Measurements from ENCODE around the gene ECHDC1.
A peak's percentile ranks its signal among the peaks of the same experiment; 100 is the strongest.
"Not testable (repeated sequence)": the region's sequence is repeated elsewhere in the genome, so short reads cannot be mapped to it uniquely, and the experiment has no call there.

Gene ECHDC1, protein sequence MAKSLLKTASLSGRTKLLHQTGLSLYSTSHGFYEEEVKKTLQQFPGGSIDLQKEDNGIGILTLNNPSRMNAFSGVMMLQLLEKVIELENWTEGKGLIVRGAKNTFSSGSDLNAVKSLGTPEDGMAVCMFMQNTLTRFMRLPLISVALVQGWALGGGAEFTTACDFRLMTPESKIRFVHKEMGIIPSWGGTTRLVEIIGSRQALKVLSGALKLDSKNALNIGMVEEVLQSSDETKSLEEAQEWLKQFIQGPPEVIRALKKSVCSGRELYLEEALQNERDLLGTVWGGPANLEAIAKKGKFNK

DNA sequence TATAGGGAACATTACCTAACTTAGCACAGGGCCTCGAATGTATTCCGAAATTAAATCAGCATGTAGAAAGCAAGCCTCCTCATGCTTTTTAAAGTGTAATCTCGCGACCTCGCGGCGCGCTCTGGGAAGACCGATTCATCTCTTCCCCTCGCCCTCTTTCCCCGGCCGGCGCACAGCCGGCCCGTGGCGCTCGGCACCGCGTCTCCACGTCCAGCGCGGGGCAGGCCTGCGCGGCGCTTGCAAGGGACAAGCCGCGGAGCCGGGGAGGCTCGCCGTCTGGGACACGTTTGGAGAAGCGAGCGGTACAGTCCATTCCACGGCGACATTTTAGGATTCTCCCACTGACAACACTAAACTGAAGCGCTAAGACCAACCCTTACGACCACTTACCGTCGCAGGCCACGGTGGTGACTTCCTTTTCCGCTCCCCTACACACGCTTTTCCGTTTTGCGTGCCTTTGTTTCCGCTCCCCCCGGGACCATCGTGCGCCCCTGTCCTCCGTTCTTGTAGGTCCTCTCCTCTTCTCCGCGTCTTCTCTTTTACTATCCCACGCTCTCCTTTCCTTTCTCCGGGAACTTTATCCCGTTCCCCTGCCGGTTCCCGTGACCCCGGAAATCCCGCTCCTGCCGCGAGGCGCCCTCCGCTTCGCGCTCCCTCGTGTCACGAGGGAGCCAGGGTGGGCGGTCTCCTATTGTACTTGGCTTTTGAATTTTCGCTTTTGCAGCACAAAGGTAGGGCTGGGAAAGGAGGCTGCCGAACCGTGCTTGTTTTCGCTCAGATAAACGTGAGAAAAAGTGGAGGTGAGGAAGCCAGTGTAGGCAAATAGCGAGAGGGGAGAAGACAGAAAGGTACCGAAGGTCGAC, at the start of gene ECHDC1:
ECHDC1 (minus strand) TSS at position 664 of the 863 bp plus-strand sequence. CDS start 12,581 bp downstream, outside the sequence.
- peak; percentile 31 for DNase-seq

DNA sequence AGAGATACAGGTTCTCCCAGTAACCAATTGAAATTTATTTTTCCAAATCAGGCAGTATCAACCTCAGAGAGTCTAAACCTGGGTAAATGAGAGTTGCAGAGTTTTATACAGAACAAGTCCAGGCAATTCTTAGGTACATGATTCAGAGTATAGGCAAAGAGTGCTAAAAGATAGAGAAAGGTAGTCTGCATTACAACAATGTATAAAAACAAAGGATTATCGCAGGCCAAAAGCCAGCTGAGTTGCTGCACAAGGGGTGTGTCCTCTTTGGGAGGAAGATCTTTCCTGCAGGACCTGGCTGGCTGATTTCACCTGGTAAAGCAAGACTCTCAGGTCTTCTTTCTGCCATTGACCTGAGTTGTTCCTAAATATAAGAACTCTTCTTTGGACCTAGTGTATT, 48.9 kb upstream of the ECHDC1 start:
- no peak for DNase-seq

DNA sequence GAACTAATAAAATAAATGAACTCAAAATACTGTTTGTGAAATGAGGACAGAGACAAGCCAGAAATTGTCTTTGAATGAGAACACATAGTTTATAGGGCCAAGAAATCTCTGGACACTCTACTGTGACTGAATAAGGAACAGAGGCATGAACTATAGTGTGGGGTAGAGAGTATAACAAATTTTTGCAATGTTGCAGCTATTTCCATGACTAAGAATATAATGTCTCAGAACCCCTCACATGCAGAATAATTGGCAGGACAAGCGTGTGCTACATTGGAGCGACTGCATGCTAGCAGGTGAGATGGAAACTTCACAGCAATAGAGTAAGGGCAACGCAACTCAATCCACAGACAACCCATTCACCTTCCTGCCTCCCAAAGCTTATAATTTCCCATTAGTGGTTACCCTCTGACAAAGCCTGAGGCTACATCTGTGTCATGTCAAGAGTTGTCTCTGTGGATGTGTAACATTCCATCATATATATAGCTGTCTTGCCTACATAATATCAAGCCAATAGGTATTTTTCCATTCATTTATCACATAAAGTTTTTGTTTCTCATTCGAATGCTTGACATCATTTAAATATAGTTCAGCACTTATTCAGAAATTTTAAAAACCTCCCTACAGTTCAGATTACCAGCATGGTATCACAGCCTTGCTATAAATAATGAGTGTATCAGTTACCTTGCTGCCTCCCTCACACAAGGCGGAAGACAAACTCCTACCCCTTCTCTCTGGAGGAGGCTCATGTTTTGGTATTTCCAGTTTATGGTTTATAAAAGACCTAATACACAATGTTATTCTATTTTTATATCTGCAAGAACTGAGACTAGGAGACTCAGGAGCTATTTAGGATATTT, 47.9 kb upstream of the ECHDC1 start:
- no peak for DNase-seq

DNA sequence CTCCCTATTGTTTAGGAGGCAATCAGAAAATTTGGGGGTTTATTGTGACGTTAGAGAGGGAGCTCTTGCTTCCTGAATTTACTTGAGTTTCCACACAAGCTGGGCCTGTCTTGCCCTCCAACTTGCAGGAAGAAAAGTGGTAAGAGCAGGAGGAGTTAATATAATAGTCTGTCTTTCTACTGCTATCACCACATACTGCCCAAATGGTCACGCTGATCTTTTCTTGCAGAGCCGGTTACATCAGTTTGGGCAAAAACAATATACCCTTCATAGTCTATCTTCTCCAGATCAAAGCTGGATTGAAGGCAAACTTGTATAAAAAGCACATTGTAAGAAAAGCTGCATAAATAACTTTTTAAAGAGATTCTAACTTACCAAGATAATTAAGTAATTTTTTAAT, 46.3 kb upstream of the ECHDC1 start:
- no peak for DNase-seq

DNA sequence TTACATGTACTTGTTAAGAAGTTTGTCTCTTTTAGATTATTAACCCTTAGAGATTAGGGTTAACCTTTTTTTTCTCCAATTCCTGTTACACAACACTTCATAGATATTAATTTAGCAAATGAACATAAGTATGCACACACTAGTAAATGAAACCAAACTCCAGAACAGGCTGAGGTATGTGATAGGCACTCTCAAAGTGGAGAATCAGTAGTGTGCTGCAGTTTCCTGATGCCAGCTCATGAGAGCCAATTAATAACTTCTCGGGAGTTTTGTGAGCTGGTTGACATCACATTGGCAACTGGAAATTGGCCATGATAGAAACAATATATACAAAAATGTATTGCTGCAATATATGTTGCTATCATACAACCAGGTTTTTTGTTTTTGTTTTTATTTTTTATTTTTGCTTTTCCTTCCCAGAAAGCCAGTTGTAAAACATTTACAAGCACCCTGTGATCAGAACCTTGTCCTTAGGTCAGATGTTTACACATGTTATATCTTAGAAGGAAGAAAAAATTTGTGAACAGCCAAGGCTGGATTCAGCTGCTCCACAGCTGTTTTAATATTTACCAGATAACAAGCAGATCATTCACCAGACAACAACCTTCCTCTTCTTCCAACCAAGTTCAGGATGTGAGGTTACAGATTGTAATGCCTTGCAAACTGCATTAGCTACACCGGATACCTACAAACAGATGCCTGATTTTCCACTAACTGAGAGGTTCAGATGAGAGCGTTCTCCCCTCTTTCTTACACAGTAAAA, 42.4 kb upstream of the ECHDC1 start:
- no peak for DNase-seq

DNA sequence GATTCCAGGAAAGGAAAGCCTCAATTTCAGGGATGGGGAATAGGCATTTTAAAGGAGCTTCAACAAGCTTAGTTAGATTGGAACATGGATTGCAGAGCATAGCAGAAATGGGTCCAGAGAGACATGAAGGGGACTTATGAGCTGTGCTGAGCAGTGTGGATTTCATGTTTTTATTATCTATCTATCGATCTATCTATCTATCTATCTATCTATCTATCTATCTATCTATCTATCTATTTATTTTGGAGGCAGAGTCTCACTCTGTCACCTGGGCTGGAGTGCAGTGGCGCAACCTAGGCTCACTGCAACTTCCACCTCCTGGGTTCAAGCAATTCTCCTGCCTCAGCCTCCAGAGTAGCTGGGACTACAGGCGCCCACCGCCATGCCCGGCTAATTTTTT, 41.4 kb upstream of the ECHDC1 start:
- DNase-seq = not testable (repeated sequence)

DNA sequence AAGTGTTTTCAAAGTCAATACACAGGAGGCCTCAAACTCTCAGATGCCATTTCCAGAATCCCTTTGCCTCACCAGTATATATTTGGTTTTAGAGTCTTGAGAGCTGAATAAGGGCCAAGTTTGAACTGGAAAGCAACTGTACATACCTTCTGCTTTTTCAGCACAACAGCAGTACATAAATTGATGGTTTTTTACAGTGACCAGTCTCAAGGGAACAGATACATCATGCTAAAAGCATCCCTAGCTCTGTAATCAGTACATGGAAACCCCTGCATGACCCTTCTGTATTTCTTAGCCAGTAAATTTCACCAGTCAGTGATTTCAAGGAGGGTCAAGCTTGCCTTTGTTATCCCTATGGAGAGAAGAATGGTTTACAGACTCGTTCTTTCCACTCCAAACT, 40.6 kb upstream of the ECHDC1 start:
- DNase-seq = no peak

DNA sequence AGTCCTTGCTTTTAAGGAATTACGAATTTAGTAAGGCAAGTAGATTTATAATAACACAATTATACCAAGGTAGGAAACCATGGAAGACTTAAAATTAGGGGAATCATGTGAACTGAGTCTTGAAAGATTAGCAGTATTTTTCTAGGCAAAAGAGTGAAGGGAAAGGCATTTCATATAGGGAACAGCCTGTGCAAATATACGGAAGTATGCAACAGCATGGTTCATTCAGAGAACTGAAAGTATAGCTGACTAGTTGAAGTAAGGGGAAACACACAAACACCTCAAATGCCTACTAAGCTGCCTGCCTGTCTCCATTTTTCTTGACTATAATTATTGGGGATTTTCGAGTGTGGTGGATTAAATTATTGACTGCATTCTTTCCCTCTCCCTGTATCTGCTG, 39.0 kb upstream of the ECHDC1 start:
- DNase-seq = no peak

DNA sequence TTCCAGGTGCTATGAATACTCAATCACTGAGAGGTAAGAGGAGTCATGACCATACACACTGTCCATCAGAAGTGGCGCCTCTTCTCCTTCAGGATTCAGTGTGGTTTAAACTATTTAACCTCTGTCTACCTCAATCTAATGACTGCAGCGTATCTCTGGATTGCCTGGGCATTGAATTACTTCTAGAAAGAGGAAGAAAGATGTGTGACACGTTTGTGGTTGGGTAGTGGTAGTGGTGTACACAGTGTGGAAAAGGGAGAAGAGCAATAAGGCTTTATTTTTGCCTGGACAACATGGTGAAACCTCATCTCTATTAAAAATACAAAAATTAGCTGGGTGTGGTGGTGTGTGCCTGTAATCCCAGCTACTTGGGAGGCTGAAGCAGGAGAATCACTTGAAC, 38.0 kb upstream of the ECHDC1 start:
- no peak for DNase-seq

DNA sequence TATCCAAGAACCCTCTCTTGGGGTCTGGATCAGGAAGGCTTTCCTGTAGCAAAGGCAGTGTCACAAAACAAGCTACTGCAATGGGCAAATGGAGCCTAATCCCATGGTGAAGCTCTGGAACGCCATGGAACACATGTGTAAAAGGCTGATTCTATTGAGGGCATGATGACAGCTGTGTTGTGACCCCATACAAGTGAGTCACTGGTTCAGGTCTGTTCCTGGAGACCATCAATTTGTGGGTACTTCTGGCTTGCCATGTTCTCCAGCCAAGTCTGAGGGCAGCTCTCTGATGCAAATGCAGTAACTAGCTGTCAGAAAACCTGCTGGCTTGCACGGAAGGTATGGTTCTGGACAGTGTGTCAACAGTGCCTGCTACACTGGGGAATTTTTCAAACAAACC, 33.3 kb upstream of the ECHDC1 start:
- no peak for DNase-seq

DNA sequence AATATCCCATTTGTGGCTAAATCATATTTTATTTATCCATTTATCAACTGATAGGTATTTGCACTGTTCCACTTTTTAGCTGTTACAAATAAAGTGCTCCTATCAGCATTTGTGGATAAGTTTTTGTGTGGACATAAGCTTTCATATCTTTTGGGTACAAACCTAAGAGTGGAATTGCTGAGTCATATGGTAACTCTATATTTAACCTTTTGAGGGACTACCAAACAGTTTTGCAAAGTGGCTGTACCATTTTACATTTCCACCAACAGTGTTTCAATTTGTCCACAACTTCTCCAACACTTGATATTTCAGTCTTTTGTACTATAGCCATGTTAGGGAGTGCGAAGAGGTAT, 23.6 kb upstream of the ECHDC1 start:
- DNase-seq = no peak

DNA sequence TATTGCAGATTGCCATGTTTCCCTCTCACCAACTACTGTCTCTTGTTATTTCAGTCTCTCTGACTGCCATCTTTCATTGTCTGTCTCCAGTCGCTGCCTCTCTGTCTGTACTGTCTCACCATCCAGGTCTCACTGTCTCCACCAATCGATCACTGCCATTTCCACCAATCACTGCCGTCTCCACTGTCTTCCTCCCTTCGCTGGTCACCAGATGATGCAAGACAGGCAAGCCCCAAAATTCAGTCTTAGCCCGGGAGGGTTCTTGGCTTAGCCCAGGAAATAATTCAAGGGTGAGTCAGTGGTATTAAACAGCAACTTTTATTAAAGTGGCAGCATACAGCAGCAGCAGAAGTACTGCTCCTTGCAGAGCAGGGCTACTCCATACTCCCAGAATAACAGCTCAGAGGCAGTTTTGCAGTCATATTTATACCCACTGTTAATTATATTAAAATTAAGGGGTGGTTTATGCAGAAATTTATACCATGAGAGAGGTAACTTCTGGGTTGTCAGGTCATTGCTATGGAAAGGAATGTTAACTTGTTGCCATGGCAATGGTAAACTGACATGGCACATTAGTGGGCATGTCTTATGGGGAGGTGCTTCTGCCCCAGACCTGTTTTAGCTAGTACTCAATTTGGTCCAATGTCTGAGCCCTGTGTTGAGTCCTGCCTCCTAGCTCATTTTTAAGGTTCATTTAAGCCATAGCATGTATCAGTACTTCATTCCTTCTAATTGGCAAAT, 23.0 kb upstream of the ECHDC1 start:
- peak; percentile 81 for DNase-seq

DNA sequence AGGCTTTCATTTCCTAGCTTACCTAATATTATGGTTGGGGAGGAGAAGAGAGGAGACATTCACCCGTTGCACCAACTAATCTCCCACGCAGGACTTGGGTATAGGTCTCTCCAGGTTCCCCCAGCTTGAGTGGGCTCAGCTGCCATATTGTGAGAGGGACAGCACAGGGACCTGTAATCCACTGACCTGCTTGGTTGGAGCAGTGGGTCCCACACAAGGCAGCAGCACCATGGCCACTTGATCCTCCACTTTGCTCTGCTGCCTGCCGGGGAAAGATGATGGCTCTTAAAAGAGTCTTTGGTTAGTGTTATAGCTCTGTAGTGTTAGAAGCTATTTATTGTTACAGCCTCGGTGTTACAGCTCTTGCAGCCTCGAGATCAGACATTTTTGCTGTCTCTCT, 22.5 kb upstream of the ECHDC1 start:
- DNase-seq = no peak

DNA sequence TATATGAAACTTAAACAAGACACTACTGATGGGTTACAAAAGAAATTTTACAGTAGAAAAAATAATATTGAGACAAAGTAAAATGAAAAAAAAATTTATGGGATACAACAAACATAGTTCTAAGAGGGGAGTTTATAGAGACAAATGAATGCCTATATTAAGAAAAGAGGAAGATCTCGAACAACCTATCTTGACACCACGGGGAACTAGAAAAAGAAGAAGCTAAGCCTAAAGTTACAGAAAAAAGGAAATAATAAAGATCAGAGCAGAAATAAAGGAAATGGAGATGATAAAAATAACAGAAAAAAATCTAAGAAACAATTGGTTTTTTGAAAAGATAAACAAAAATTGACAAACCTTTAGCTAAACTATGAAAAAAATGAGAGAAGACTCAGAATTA, 9.1 kb upstream of the ECHDC1 start:
- DNase-seq = no peak

DNA sequence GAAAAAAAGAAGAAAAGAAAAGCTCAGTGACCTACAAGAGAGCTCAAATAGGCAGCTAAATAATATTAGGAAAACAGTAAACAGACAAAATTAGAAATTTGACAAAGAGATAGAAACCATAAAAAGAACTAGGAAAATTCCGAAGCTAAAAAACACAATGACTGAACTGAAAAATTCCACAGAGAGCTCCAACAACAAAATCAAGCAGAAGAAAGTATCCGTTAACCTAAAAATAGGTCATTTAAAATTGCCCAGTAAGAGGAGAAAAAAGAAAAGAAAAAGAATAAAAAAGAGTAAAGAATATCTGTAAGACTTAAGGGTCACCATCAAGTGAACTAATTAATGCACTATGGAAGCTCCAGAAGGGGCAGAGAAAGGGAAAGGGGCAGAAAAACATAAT, 6.6 kb upstream of the ECHDC1 start:
- DNase-seq = no peak

DNA sequence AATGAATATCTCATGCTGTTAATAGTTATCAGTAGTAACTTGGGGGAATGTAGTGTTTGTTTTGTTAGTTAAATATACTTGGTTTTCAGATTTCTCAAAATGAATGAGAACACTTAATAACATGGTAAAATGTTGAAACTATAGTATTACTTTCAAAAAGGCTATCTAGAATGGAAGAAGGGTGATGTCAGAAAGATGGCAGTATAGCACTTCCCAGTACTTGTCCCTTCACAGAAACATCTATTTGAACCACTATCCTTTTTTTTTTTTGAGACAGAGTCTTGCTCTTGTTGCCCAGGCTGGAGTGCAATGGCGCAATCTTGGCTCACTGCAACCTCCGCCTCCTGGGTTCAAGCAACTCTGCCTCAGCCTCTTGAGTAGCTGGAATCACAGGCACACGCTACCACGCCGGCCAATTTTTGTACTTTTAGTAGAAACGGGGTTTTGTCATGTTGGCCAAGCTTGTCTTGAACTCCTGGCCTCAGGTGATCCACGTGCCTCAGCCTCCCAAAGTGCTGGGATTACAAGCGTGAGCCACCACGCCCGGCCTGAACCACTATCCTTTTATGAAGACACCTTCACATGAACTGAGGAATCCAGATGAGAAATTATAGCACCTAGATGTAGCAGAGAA, 4.7 kb upstream of the ECHDC1 start:
- DNase-seq = no peak

DNA sequence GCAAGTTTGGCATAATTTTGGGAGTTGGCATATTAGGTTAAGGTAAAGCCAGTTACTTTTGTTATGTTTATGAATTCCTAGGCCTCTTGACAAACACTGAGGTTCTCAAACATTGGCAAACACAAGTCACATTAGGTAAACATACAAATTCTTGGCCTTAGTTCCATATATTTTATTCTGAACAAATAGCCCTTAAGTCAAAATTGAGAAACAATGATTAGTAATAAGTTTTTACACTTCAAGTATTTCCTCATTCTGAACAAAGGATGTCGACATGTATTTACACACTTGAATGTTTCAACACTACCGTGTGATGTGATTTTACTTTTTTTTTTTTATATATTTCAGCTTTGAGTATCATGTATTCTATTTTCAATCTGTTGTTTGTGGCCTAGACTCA, 3.8 kb upstream of the ECHDC1 start:
- no peak for DNase-seq

DNA sequence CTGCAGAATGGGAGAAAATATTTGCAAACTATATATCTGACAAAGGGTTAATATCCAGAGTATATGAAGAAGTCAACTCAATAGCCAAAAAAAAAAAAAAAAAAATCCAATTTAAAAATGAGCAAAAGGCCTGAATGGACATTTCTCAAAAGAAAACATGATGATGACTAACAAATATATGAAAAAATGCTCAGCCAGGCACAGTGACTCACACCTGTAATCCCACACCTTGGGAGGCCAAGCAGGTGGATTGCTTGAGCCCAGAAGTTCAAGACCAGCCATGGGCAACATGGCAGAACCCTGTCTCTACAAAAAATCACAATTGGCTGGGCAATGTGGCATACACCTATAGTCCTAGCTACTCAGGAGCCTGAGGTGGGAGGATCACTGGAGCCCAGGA, 2.1 kb upstream of the ECHDC1 start:
- DNase-seq = no peak

DNA sequence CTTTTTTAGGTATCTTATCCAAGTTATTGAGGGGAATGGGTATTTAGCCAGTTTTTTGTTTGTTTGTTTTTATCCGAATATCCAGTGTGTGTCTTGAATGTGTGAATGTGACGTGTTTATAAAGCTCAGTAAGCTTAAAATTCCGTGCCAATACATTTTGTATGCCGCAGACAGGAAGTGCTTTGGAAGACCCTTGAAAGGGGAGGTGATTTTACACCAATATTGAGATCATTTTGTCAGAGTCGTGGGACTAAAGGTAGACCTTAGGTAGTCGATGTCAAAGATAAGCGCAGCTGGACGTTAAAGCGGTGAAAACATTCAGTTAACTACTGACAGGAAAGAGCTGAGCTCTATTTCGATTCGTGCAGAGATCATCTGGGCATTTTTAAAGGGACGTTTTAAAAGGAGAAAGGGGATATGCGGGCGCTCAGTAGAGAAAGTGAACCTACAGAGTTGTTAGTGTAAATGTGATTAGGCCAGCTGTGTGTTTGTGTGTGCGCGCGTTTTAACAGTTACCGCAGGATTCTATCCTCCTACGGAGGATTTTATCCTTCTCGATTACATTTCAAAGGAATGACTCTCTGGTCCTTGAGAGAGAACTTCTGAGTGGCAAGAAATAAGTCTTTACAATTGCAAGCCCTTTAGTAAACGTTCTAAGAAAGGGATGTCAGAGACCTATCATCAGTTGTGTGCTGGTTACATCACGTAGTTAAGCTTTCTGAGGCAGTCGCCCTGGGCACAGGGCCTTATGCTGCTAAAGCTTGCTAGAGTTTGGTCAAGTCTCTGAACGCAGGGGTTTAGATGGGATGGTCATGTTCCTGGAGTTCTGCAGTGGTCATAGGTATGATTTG, 625 bp upstream of the ECHDC1 start:
- no peak for DNase-seq

DNA sequence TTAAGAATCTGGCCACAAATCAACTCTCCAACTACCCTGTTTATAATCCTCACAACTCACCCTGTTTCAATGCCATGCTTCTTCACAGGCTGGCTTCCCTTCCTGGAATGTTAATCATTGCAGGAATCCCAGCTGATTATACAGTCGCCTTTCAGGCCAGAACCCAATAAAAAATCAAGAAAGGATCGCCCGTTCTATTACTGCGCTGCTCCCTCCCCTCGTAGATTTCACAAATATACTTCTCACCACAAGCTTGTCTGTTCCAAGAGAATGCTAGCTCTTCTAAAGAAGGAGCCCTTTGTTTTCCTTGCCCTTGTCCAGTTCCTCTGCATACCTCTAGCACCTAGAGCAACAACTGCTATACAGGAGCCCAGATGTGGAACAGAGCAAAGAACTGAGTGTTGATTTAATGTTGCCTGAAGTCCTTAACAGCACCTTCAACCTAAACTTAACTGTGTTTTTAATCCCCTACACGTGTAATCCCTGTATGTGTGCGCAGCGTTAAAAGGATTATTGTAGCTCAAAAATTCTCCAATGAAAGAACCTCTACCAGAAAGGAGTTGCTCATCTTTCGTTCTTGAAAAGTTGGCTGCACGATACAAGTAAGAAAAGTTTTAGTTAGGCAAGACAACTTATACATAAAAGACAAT, 988 bp downstream of the ECHDC1 start:
- DNase-seq = no peak

Measured in T1000 (cell line).